Measurements from ENCODE around the gene LRRC56.

DNA sequence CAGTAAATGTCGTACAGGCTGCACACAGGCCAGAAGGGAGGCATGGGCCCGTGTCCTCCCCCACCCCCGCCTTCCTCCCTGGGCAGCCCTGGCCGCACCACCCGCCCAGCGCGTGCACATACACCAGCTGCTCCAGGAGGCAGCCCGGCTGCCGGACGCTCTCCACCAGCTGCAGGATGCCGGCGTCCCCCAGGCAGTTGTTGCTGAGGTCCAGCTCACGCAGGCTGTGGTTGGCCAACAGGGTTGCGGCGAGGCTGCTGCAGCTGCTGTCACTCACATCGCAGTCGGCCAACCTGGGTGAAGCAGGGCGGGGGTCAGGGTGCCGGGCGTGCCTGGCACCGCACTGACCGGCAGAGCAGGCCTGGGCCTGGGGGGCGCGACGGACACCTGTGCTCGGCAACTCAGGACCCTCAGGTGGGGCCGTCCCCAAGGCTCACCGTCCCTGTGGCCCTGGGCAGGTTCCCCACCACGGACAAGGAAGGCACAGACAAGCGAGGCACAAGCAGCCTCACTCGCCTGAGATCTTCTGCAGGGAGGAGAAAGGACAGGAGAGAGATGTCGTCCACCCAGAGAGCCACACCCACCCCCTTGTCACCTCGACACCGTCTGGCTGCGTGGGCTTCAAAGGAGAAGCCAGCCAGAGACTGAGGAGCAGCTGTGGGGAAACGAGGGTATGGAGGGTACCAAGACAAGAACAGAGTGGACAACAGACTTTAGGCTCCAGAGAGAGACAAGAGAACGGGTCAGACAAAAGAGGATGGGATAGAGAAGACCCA, 42.4 kb upstream of the LRRC56 start:
- TF ChIP-seq, protein P1, sequence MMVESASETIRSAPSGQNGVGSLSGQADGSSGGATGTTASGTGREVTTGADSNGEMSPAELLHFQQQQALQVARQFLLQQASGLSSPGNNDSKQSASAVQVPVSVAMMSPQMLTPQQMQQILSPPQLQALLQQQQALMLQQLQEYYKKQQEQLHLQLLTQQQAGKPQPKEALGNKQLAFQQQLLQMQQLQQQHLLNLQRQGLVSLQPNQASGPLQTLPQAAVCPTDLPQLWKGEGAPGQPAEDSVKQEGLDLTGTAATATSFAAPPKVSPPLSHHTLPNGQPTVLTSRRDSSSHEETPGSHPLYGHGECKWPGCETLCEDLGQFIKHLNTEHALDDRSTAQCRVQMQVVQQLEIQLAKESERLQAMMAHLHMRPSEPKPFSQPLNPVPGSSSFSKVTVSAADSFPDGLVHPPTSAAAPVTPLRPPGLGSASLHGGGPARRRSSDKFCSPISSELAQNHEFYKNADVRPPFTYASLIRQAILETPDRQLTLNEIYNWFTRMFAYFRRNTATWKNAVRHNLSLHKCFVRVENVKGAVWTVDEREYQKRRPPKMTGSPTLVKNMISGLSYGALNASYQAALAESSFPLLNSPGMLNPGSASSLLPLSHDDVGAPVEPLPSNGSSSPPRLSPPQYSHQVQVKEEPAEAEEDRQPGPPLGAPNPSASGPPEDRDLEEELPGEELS (CRISPR knock-in tag; IDR thresholded peaks at IDR 0.05): no peak
- TF ChIP-seq, protein P2, sequence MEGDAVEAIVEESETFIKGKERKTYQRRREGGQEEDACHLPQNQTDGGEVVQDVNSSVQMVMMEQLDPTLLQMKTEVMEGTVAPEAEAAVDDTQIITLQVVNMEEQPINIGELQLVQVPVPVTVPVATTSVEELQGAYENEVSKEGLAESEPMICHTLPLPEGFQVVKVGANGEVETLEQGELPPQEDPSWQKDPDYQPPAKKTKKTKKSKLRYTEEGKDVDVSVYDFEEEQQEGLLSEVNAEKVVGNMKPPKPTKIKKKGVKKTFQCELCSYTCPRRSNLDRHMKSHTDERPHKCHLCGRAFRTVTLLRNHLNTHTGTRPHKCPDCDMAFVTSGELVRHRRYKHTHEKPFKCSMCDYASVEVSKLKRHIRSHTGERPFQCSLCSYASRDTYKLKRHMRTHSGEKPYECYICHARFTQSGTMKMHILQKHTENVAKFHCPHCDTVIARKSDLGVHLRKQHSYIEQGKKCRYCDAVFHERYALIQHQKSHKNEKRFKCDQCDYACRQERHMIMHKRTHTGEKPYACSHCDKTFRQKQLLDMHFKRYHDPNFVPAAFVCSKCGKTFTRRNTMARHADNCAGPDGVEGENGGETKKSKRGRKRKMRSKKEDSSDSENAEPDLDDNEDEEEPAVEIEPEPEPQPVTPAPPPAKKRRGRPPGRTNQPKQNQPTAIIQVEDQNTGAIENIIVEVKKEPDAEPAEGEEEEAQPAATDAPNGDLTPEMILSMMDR (IDR thresholded peaks at IDR 0.05): no peak
- no peak for TF ChIP-seq RELA (CRISPR knock-in tag; IDR thresholded peaks at IDR 0.05; ENCODE audit: borderline replicate concordance)
- TF ChIP-seq CREB1 (CRISPR knock-in tag; IDR thresholded peaks at IDR 0.05): no peak
- TF ChIP-seq GRHL2 (CRISPR knock-in tag; IDR thresholded peaks at IDR 0.05; ENCODE audit: insufficient replicate concordance, severe bottlenecking): no peak
- TF ChIP-seq, protein P3, sequence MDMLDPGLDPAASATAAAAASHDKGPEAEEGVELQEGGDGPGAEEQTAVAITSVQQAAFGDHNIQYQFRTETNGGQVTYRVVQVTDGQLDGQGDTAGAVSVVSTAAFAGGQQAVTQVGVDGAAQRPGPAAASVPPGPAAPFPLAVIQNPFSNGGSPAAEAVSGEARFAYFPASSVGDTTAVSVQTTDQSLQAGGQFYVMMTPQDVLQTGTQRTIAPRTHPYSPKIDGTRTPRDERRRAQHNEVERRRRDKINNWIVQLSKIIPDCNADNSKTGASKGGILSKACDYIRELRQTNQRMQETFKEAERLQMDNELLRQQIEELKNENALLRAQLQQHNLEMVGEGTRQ (CRISPR knock-in tag; IDR thresholded peaks at IDR 0.05): no peak
- TF ChIP-seq MYBL2 (CRISPR knock-in tag; IDR thresholded peaks at IDR 0.05): no peak
- no peak for TF ChIP-seq TCF7 (CRISPR knock-in tag; IDR thresholded peaks at IDR 0.05; ENCODE audit: low read depth)
- no peak for TF ChIP-seq NFE2L1 (CRISPR knock-in tag; IDR thresholded peaks at IDR 0.05)
- no peak for TF ChIP-seq SOX15 (CRISPR knock-in tag; IDR thresholded peaks at IDR 0.05)
- TF ChIP-seq, protein P4, sequence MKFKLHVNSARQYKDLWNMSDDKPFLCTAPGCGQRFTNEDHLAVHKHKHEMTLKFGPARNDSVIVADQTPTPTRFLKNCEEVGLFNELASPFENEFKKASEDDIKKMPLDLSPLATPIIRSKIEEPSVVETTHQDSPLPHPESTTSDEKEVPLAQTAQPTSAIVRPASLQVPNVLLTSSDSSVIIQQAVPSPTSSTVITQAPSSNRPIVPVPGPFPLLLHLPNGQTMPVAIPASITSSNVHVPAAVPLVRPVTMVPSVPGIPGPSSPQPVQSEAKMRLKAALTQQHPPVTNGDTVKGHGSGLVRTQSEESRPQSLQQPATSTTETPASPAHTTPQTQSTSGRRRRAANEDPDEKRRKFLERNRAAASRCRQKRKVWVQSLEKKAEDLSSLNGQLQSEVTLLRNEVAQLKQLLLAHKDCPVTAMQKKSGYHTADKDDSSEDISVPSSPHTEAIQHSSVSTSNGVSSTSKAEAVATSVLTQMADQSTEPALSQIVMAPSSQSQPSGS (CRISPR knock-in tag; IDR thresholded peaks at IDR 0.05; ENCODE audit: borderline replicate concordance, low read depth): no peak
